B cell (primary cell): ENCODE measurements around the gene STRIP1. TPM values are rescaled to one million over a fixed set of nuclear protein-coding genes. Genes with fewer than 3 reads are reported as not detected.

Source experiments
- ATAC-seq: fragments of 200-7000 bp; cut with Tn5 transposase; one replicate; pipeline ENCODE4 v1.10.0; 2021; ENCODE audit warnings: low read depth, mild to moderate bottlenecking, moderate number of reproducible peaks, moderate library complexity
- CTCF ChIA-PET: fragments of 350-600 bp; sonication (Branson Sonifier 250); formaldehyde crosslinking; loops from one replicate; lab custom pipeline; 2021; ENCODE audit warnings: antibody characterized with exemption, inconsistent platforms; lab: Charles Lee
- POLR2A ChIA-PET: fragments of 350-600 bp; sonication (Branson Sonifier 250); formaldehyde crosslinking; loops from one replicate; lab custom pipeline; 2021; ENCODE audit warnings: antibody characterized with exemption; lab: Charles Lee
- DNase-seq: peaks from one replicate; pipeline ENCODE4 v3.0.0; 2013
- H2AFZ ChIP-seq: 2 replicates; pipeline ENCODE4 v1.6.1; 2012; ENCODE audit warnings: mild to moderate bottlenecking, low read depth, low read length; ENCODE audit not compliant: insufficient read depth, poor library complexity, severe bottlenecking
- H3K27ac ChIP-seq, 2 donors: 1 replicate in 1 of 2; 2 replicates in 1 of 2; pipeline ENCODE4 v1.5.1; 2012 to 2013; ENCODE audit warnings: low read length in 2 of 2, mild to moderate bottlenecking in 2 of 2, moderate library complexity in 1 of 2
- H3K27me3 ChIP-seq, 4 experiments: fragments of 200-600 bp in 1 of 4; sonication (generic) in 1 of 4; replicated peaks in 1 of 4; 1 replicate in 2 of 4; 2 replicates in 2 of 4; pipeline versions ENCODE4 v1.6.1 to v1.7.0; 2013 to 2016; ENCODE audit warnings: low read length in 3 of 4, mild to moderate bottlenecking in 2 of 4, mixed read lengths in 1 of 4, moderate library complexity in 1 of 4; ENCODE audit not compliant: insufficient read depth in 4 of 4, control insufficient read depth in 3 of 4; ENCODE audit errors: control extremely low read depth in 1 of 4
- H3K36me3 ChIP-seq, 2 experiments: replicated peaks in 1 of 2; 1 replicate in 1 of 2; 2 replicates in 1 of 2; pipeline versions ENCODE4 v1.6.1 to v1.7.1; 2013; ENCODE audit warnings: low read length in 1 of 2; ENCODE audit not compliant: insufficient read depth in 2 of 2, control insufficient read depth in 1 of 2; ENCODE audit errors: control extremely low read depth in 1 of 2, extremely low read depth in 1 of 2
- H3K4me1 ChIP-seq, 2 donors: fragments of 200-600 bp in 1 of 2; sonication (generic) in 1 of 2; 1 replicate in 1 of 2; 2 replicates in 1 of 2; pipeline versions ENCODE4 v1.5.1 to v1.6.1; 2013 to 2017; ENCODE audit warnings: low read length in 2 of 2; ENCODE audit not compliant: control insufficient read depth in 2 of 2, insufficient read depth in 2 of 2
- H3K4me2 ChIP-seq: replicated peaks from 2 replicates; pipeline ENCODE3; 2012; ENCODE audit warnings: mild to moderate bottlenecking, low read depth, low read length; ENCODE audit not compliant: poor library complexity, severe bottlenecking
- H3K4me3 ChIP-seq, 5 experiments: fragments of 200-600 bp in 1 of 5; sonication (generic) in 1 of 5; 1 replicate in 3 of 5; 2 replicates in 2 of 5; pipeline versions ENCODE4 v1.5.1 to v1.7.0; 2011 to 2016; ENCODE audit warnings: low read length in 4 of 5, mild to moderate bottlenecking in 4 of 5, low read depth in 2 of 5, control low read depth in 1 of 5, moderate library complexity in 1 of 5; ENCODE audit not compliant: insufficient read depth in 1 of 5; ENCODE audit errors: control extremely low read depth in 1 of 5, extremely low read depth in 1 of 5
- H3K79me2 ChIP-seq: fragments of 200-600 bp; sonication (generic); one replicate; pipeline ENCODE4 v1.6.0; 2016; ENCODE audit warnings: low read length; ENCODE audit not compliant: control insufficient read depth, insufficient read depth
- H3K9ac ChIP-seq: fragments of 200-600 bp; sonication (generic); 2 replicates; pipeline ENCODE4 v1.6.1; 2017; ENCODE audit warnings: mild to moderate bottlenecking, low read length, moderate library complexity
- H3K9me3 ChIP-seq, 3 donors: one replicate each; pipeline versions ENCODE4 v1.6.1 to v1.7.1; 2013; ENCODE audit warnings: low read length in 2 of 3; ENCODE audit not compliant: control insufficient read depth in 2 of 3, insufficient read depth in 1 of 3; ENCODE audit errors: control extremely low read depth in 1 of 3
- H4K20me1 ChIP-seq: 2 replicates; pipeline ENCODE4 v1.6.0; 2012; ENCODE audit warnings: mild to moderate bottlenecking, low read length; ENCODE audit not compliant: insufficient read depth, control insufficient read depth, poor library complexity, severe bottlenecking
- H3K27ac Mint-ChIP-seq: one replicate; pipeline ENCODE4 v1.8.0; 2021; ENCODE audit warnings: mixed read lengths
- H3K27me3 Mint-ChIP-seq: one replicate; pipeline ENCODE4 v1.8.0; 2021; ENCODE audit warnings: mixed read lengths
- H3K4me1 Mint-ChIP-seq: one replicate; pipeline ENCODE4 v1.8.0; 2021; ENCODE audit warnings: mixed read lengths
- H3K4me3 Mint-ChIP-seq: one replicate; pipeline ENCODE4 v1.8.0; 2021; ENCODE audit warnings: mixed read lengths
- H3K9me3 Mint-ChIP-seq: one replicate; pipeline ENCODE4 v1.8.0; 2022; ENCODE audit warnings: mixed read lengths; ENCODE audit not compliant: insufficient read depth
- EZH2 ChIP-seq: IDR thresholded peaks from 2 replicates; pipeline ENCODE4 v1.6.1; 2012; ENCODE audit warnings: borderline replicate concordance, low read depth, mild to moderate bottlenecking, moderate library complexity, low read length; ENCODE audit not compliant: insufficient read depth, poor library complexity, severe bottlenecking
- WGBS: methylation state at CpG from one replicate; pipeline ENCODE4 v1.1.5; 2013; ENCODE audit warnings: missing lambda C conversion rate; ENCODE audit not compliant: insufficient coverage; 5-methylcytosine and 5-hydroxymethylcytosine counted together
- intact Hi-C: fragments of 100-400 bp; cut with micrococcal nuclease; formaldehyde crosslinking; loops from one replicate; pipeline ENCODE4 v1.10.0; 2022
- polyA plus RNA-seq: library from polyadenylated mRNA; depleted of rRNA; stranded (reverse); fragments of >200 nt; gene quantifications from 2 replicates; pipeline ENCODE4 v1.2.3, GENCODE V29; 2012
- total RNA-seq, 2 donors: library from RNA; stranded (reverse); fragments of 120-200 nt in 1 of 2; gene quantifications; 1 replicate in 1 of 2; 2 replicates in 1 of 2; pipeline versions ENCODE4 v1.2.3 to v1.2.4, GENCODE V29; 2013 to 2022
- TF ChIP-seq, protein P1 (sequence below): fragments of 200-600 bp; IDR thresholded peaks from one replicate; pipeline ENCODE4 v1.8.0; 2022; ENCODE audit warnings: antibody characterized with exemption, mild to moderate bottlenecking

The STRIP1 gene
- total and polyA plus RNA-seq, 2 donors (not counting 1 experiment from before 2014, with no cell fraction given) = 41.5 to 105 TPM

DNA sequence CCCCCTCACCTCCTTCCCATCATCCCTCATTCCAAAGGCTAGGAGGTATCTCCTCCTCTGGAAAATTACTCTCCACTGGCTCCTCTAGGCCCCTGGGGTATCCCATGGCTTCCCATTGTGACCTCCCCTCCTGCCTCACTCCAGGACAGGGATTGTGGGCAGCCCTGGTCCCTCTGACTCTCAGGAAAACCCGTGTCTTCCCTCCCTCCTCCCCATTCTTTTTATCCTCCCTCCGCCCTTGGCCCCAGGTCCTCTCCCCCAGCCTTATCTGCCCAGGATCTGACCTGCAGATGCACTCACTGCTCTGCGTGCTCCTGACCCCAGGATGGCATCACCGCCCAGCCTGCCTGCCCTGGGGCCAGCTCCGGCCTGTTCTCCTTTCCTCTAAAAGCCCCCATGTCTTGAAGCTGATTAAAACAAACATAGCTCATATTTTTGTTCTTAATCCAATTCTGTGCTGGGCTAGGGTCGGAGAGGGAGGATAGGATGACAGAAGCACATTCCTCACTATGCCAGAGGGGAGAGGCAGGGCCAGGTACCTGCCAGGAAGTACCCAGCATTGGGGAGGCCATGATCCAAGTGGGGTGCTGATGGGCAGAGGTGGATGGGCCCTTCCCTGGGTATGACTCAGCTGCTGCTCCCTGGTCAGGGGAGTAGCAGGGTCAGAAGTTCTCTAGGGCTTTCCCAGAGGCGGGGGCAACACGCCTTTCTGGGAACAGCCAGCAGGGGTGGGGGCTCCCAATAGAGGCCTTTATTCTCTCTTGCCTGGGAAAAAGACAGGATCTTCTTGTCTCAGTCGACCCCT lies 64.0 kb downstream of the STRIP1 start:
- Histone ChIP-seq H3K4me1 (peaks cover 17 to 24% of the 10 kb centered on the region in 2 donors), H3K79me2 (no peaks in the 10 kb centered on the region), H3K4me2 (no peak overlapping the region), H3K4me3 (no peak overlapping the region), H3K9ac (no peak overlapping the region), H3K36me3 (no peaks in the 10 kb centered on the region), H2AFZ (no peak overlapping the region), H3K27ac (no peak overlapping the region), H4K20me1 (no peaks in the 10 kb centered on the region), H3K9me3 (peaks cover 0 to 3% (median 0%) of the 10 kb centered on the region in 3 donors), H3K27me3 (peaks cover 0 to 3% (median 0%) of the 10 kb centered on the region in 4 experiments)
- TF ChIP-seq EZH2 = no peak
- TF ChIP-seq, protein P1, sequence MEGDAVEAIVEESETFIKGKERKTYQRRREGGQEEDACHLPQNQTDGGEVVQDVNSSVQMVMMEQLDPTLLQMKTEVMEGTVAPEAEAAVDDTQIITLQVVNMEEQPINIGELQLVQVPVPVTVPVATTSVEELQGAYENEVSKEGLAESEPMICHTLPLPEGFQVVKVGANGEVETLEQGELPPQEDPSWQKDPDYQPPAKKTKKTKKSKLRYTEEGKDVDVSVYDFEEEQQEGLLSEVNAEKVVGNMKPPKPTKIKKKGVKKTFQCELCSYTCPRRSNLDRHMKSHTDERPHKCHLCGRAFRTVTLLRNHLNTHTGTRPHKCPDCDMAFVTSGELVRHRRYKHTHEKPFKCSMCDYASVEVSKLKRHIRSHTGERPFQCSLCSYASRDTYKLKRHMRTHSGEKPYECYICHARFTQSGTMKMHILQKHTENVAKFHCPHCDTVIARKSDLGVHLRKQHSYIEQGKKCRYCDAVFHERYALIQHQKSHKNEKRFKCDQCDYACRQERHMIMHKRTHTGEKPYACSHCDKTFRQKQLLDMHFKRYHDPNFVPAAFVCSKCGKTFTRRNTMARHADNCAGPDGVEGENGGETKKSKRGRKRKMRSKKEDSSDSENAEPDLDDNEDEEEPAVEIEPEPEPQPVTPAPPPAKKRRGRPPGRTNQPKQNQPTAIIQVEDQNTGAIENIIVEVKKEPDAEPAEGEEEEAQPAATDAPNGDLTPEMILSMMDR = no peak
- intact Hi-C loops = no loop called here
- Mint-ChIP-seq H3K9me3 (no peaks in the 10 kb centered on the region), H3K4me3 (no peak overlapping the region), H3K27me3 (peaks cover 18% of the 10 kb centered on the region), H3K4me1 (peaks cover 21% of the 10 kb centered on the region), H3K27ac (no peak overlapping the region)
- 81% methylated on average over 6 of the region's 9 CpGs for WGBS
- ChIA-PET CTCF (interaction anchor here (0.7 to 3.9 kb wide), 5 partner anchors 8 to 44 kb away, joined by 3 to 21 read pairs (median 4); no protein-coding TSS in a partner anchor), POLR2A (no interaction called here)
- ATAC-seq (no peak), DNase-seq (no peak)

DNA sequence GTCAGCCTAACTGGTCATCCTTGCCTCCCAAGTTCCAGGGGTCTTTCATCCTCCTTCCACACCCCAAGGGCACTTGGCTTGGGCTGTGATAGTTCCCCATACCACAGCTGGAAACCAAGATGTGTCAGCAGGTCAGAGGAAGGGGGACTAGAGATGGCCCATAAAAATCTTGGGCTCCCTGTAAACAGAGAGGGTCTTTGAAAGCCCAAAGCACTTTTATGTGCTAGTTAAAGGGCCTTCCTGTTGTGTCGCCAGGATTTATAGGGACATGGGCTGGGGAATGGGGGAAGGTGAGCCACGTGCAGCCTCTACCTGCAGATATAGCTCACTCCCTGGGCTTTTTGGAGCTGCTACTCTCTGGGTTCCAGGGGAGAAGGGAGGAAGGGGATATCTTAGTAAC lies 65.9 kb downstream of the STRIP1 start:
- CTCF ChIA-PET = interaction anchor here (2.4 to 6.6 kb wide), 2 partner anchors 12 to 48 kb away, joined by 6 to 93 read pairs; no protein-coding TSS in a partner anchor
- Histone ChIP-seq H3K79me2 (no peaks in the 10 kb centered on the region), H3K4me1 (peaks cover 17 to 24% of the 10 kb centered on the region in 2 donors), H3K9me3 (peaks cover 0 to 3% (median 0%) of the 10 kb centered on the region in 3 donors), H3K36me3 (no peaks in the 10 kb centered on the region), H2AFZ (no peak overlapping the region), H3K4me3 (no peak overlapping the region), H3K27ac (no peak overlapping the region), H3K4me2 (no peak overlapping the region), H3K27me3 (peaks cover 0 to 3% (median 0%) of the 10 kb centered on the region in 4 experiments), H3K9ac (no peak overlapping the region), H4K20me1 (no peaks in the 10 kb centered on the region)
- ATAC-seq (no peak), DNase-seq (no peak)
- TF ChIP-seq EZH2 = no peak
- TF ChIP-seq, protein P1 = no peak
- Mint-ChIP-seq H3K27me3 (peaks cover 12% of the 10 kb centered on the region), H3K4me3 (no peak overlapping the region), H3K9me3 (no peaks in the 10 kb centered on the region), H3K4me1 (peaks cover 26% of the 10 kb centered on the region), H3K27ac (no peak overlapping the region)
- POLR2A ChIA-PET = no interaction called here
- intact Hi-C loops = no loop called here
- 60% methylated on average over 1 of the region's 2 CpGs for WGBS
